Left ventricle myocardium inferior (tissue), 1 donor: Measurements from ENCODE around the gene IL1F10. TPM values are rescaled to one million over a fixed set of nuclear protein-coding genes. Genes with fewer than 3 reads are reported as not detected.
"Not testable (repeated sequence)": the region's sequence is repeated elsewhere in the genome, so short reads cannot be mapped to it uniquely, and the experiment has no call there.

Experiments
- DNase-seq: peaks from one replicate; pipeline ENCODE4 v3.0.0-alpha.2; 2020
- H3K27ac ChIP-seq: fragments of 200-600 bp; replicated peaks from 2 replicates; pipeline ENCODE4 v1.8.0; 2021
- H3K27me3 ChIP-seq: fragments of 200-600 bp; 2 replicates; pipeline ENCODE4 v1.8.0; 2021; ENCODE audit warnings: low read depth
- H3K36me3 ChIP-seq: fragments of 200-600 bp; 2 replicates; pipeline ENCODE4 v1.8.0; 2021
- H3K4me1 ChIP-seq: fragments of 200-600 bp; 2 replicates; pipeline ENCODE4 v1.8.0; 2021
- H3K4me3 ChIP-seq: fragments of 200-600 bp; 2 replicates; pipeline ENCODE4 v1.8.0; 2021; ENCODE audit warnings: mild to moderate bottlenecking, moderate library complexity
- H3K9me3 ChIP-seq: fragments of 200-600 bp; replicated peaks from 2 replicates; pipeline ENCODE4 v1.8.0; 2021
- intact Hi-C: fragments of 100-400 bp; cut with micrococcal nuclease; formaldehyde crosslinking; loops from one replicate; pipeline ENCODE4 v1.11.0; 2022
- total RNA-seq: library from RNA; stranded (reverse); fragmentation: NEBNext Ultra II Directional; extraction: Animal tissue kit (Norgen Biotek cat#: 25700); gene quantifications from one replicate; pipeline ENCODE4 v1.2.1, GENCODE V29; 2021
- TF ChIP-seq, protein P1 (sequence below): fragments of 200-600 bp; IDR thresholded peaks from 2 replicates; pipeline ENCODE4 v1.8.0; 2021; ENCODE audit warnings: antibody characterized with exemption, mild to moderate bottlenecking, borderline replicate concordance
- donor health status: DM: no; HTN: yes; CAD: no; lungs with severe emphysema.

IL1F10 gene
- total RNA-seq, 1 donor from 2014 or later, result not detected

DNA sequence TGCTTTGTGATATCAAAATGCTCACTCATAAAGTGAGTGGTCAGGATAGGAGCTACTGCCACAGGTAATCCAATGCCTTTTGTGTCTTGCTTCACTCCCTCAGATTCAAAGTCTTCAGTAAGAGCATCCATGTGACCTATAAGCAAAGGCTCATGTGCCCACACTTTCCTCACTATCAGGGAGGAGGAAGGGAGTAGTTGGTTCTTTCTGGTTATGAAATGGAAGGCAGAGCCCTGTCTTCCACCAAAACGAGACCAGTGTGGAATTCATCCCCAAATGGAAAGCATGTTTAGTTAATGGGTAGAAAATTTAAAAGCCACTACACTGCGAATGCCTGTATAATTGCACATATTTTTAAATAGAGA is 25.8 kb downstream of the IL1F10 start:
- intact Hi-C loops, result no loop called here
- TF ChIP-seq, protein P1, sequence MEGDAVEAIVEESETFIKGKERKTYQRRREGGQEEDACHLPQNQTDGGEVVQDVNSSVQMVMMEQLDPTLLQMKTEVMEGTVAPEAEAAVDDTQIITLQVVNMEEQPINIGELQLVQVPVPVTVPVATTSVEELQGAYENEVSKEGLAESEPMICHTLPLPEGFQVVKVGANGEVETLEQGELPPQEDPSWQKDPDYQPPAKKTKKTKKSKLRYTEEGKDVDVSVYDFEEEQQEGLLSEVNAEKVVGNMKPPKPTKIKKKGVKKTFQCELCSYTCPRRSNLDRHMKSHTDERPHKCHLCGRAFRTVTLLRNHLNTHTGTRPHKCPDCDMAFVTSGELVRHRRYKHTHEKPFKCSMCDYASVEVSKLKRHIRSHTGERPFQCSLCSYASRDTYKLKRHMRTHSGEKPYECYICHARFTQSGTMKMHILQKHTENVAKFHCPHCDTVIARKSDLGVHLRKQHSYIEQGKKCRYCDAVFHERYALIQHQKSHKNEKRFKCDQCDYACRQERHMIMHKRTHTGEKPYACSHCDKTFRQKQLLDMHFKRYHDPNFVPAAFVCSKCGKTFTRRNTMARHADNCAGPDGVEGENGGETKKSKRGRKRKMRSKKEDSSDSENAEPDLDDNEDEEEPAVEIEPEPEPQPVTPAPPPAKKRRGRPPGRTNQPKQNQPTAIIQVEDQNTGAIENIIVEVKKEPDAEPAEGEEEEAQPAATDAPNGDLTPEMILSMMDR, result no peak
- Histone ChIP-seq H3K27ac (no peak overlapping the region), H3K9me3 (peaks cover 13% of the 10 kb centered on the region), H3K27me3 (peaks cover 19% of the 10 kb centered on the region), H3K4me1 (no peaks in the 10 kb centered on the region), H3K36me3 (no peaks in the 10 kb centered on the region), H3K4me3 (no peak overlapping the region)
- DNase-seq, result no peak

DNA sequence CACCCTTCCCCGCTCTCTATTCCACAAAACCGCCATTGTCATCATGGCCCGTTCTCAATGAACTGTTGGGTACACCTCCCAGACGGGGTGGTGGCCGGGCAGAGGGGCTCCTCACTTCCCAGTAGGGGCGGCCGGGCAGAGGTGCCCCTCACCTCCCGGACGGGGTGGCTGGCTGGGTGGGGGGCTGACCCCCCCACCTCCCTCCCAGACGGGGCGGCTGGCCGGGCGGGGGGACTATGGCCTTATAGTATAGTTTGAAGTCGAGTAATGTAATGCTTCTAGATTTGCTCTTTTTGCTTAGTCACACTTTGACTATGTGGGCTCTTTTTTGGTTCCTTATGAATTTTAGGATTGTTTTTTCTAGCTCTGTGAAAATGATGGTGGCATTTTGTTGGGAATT is 28.5 kb downstream of the IL1F10 start:
- Histone ChIP-seq H3K27me3 (peaks cover 13% of the 10 kb centered on the region), H3K9me3 (peaks cover 13% of the 10 kb centered on the region)
- DNase-seq, H3K27ac ChIP-seq, H3K36me3 ChIP-seq, intact Hi-C loops, H3K4me1 ChIP-seq, H3K4me3 ChIP-seq: not testable (repeated sequence)

DNA sequence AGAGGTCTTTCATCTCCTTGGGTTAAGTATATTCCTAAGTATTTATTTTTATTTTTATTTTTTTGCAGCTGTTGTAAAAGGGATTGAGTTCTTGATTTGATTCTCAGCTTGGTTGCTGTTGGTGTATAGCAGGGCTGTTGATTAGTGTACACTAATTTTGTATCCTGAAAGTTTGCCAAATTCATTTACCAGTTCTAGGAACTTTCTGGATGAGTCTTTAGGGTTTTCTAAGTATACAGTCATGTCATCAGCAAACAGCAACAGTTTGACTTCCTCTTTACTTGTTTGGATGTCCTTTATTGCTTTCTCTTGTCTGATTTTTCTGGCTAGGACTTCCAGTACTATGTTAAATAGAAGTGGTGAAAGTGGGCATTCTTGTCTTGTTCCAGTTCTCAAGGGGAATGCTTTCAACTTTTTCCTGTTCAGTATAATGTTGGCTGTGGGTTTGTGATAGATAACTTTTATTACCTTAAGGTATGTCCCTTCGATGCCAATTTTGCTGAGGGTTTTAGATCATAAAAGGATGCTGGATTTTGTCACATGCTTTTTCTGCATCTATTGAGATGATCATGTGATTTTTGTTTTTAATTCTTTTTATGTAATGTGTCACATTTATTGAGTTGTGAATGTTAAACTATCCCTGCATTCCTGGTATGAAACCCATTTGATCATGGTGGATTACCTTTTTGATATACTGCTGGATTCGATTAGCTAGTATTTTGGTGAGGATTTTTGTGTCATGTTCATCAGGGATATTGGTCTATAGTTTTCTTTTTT is 29.3 kb downstream of the IL1F10 start:
- peaks cover 13% of the 10 kb centered on the region for H3K9me3 ChIP-seq
- peaks cover 17% of the 10 kb centered on the region for H3K27me3 ChIP-seq
- H3K4me1 ChIP-seq, H3K36me3 ChIP-seq, H3K4me3 ChIP-seq, H3K27ac ChIP-seq, DNase-seq, intact Hi-C loops: not testable (repeated sequence)

DNA sequence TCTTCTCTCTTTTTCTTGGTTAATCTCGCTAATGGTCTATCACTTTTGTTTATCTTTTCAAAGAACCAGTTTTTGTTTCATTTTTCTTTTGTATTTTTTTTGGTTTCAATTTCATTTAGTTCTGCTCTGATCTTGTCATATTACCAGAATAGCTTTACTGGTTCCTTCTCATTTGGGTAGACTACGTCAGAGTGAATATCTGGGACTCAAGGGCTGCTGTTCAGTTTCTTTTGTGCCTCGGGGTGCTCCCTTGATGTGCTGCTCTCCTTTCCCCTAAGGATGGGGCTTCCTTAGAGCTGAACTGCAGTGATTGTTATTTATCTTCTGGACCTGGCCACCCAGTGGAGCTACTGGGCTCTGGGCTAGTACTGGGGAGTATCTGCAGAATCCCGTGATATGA is 30.3 kb downstream of the IL1F10 start:
- intact Hi-C loops, result no loop called here
- peaks cover 13% of the 10 kb centered on the region for H3K9me3 ChIP-seq
- DNase-seq, result no peak
- no peak overlapping the region for H3K4me3 ChIP-seq
- H3K27ac ChIP-seq, result no peak overlapping the region
- H3K36me3 ChIP-seq, result no peaks in the 10 kb centered on the region
- H3K27me3 ChIP-seq, result peaks cover 17% of the 10 kb centered on the region
- TF ChIP-seq, protein P1, result no peak
- H3K4me1 ChIP-seq, result no peaks in the 10 kb centered on the region

DNA sequence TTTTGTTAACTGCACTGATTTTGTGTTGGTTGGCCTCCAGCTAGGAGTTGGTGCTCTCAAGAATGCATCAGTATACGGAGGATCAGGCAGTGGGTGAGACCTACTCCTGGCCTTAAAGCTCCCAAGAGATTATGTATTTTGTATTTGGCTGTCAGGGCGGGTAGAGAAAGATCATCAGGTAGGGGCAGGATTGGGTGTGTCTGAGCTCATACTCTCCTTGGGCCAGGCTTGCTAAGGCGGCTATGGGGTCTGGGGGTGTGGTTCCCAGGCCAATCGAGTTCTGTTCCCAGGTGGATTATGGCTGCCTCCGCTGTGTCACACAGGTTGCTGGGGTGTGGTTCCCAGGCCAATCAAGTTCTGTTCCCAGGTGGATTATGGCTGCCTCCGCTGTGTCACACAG is 30.8 kb downstream of the IL1F10 start:
- H3K4me1 ChIP-seq, result no peaks in the 10 kb centered on the region
- H3K36me3 ChIP-seq, result no peaks in the 10 kb centered on the region
- intact Hi-C loops, result no loop called here
- H3K27me3 ChIP-seq, result peaks cover 17% of the 10 kb centered on the region
- H3K27ac ChIP-seq, result no peak overlapping the region
- peaks cover 13% of the 10 kb centered on the region for H3K9me3 ChIP-seq
- TF ChIP-seq, protein P1, result no peak
- DNase-seq, result no peak
- H3K4me3 ChIP-seq, result no peak overlapping the region

DNA sequence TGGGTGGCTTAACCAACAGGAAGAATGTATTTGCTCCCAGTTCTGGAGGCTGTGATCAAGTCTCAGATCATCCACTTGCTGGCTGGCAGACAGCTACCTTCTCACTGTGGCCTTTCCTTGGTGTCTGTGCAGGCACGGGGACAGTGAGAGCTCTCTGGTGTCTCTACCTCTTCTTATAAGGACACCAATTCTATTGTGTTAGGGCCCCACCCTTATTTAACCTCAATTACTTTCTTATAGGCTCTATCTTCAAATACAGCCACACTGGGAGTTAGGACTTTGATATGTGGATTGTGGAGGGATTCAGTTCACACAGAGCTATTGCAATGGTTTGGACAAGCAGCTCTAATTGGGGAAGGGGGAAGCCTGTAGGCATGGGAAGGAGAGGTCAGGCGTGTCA is 34.4 kb downstream of the IL1F10 start:
- no peaks in the 10 kb centered on the region for H3K36me3 ChIP-seq
- TF ChIP-seq, protein P1, result no peak
- peaks cover 34% of the 10 kb centered on the region for H3K27me3 ChIP-seq
- DNase-seq, result no peak
- H3K4me1 ChIP-seq, result no peaks in the 10 kb centered on the region
- H3K27ac ChIP-seq, result no peak overlapping the region
- no peak overlapping the region for H3K4me3 ChIP-seq
- intact Hi-C loops, result no loop called here
- no peaks in the 10 kb centered on the region for H3K9me3 ChIP-seq
